GM21737 (cell line): ENCODE results near the gene ZBTB42.
"Not testable (repeated sequence)": the region's sequence is repeated elsewhere in the genome, so short reads cannot be mapped to it uniquely, and the experiment has no call there.

Experiments
- ATAC-seq: cut with Tn5 transposase; IDR thresholded peaks from one replicate; pipeline ENCODE4 v1.9.1; 2021; ENCODE audit warnings: mild to moderate bottlenecking, moderate library complexity; ENCODE audit not compliant: unreplicated experiment

The ZBTB42 gene

DNA sequence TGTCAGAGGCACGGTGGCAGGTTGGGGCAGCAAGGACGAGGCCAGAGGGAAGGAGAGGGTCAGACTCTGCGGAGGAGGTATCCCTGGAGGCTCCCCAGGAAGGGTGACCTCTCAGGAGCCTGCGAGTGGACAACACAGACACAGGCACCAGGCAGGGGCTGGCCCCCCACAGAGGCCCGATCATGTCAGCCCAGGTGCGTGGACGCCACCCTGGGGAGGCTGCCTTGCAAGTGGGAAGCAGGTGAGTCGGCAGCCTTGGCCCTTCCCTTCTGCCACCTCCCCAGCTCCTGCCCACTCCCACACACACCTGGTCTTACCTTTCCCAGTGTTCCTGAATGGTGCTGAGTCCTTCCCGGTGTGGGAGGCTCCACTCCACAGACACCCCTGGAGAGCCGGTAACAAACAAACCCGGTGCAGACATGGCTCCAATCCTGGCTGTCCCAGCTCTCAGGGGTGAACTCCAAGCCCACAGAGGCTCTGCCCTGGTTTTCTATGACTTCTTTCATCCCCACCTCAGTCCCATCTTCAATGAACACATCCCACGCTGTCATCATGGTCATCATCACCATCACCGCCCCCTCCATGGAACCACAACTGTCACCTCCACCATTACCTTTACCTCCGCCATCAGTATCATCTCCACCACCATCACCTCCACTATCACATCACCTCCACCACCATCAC, 5.2 kb downstream of the ZBTB42 start:
- no peak for ATAC-seq

DNA sequence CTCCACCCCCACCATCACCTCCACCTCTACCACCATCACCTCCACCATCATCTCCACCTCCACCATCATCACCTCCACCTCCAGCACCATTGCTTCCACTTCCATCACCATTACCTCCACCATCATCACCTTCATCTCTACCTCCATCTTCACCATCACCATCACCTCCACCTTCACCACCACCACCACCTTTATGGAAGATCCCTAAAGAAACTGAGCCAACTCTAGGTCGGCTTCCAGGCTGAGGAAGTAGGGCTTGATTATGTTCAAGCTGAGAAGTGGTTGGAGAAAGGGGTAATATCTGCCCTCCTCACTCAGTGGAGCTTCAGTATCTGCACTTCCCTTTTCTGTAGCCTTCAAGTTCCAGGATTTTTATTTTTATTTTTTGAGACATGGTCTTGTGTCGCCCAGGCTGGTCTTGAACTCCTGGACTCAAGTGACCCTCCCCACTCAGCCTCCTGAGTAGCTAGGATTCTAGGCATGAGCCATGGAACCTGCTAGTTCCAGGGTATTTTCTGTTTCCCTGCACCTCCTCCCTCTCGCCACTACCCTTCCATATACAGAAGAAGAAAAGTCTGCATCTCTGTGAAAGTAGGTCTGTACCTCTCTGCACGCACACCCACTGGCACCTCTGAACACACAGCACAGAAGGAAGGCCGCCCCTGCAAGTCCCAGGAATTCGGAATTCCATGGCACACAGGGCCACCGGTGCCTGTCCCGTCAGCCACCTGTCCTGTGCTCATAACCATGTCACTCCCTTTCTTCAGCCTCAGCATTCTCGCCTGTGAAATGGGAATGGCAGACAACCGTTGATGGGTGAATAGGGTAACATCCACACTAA, 5.9 kb downstream of the ZBTB42 start:
- no peak for ATAC-seq

GRCh38 chr14:104808456-104808855, 7.6 kb downstream of the ZBTB42 start:
- ATAC-seq: no peak

DNA sequence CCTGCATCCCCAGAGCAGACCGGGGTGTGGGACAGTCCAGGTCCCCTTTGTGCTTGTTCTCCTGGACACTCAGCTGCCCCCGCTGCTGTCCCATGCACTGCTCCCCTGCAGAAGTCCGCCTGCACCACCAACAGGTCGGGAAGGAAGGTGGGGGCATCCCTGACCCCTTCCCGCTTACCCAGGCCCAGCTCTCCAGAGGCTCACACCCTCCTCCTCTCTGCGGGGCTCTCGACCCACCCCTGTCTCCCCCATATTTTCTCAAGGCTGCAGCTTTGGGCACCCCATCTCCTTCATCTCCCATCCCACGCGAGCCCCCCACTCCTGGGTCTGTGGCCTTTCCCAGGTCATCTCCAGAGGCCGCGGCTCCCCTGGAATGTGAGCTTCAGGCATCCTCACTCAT, 9.4 kb downstream of the ZBTB42 start:
- ATAC-seq: no peak

- no peak for ATAC-seq
Observed at GRCh38 chr14:104813286-104813685, 12.4 kb downstream of the ZBTB42 start.

- ATAC-seq: not testable (repeated sequence)
Observed at GRCh38 chr14:104814701-104815100, 13.8 kb downstream of the ZBTB42 start.

GRCh38 chr14:104816616-104816884, 15.6 kb downstream of the ZBTB42 start:
- ATAC-seq: peak; percentile 7

DNA sequence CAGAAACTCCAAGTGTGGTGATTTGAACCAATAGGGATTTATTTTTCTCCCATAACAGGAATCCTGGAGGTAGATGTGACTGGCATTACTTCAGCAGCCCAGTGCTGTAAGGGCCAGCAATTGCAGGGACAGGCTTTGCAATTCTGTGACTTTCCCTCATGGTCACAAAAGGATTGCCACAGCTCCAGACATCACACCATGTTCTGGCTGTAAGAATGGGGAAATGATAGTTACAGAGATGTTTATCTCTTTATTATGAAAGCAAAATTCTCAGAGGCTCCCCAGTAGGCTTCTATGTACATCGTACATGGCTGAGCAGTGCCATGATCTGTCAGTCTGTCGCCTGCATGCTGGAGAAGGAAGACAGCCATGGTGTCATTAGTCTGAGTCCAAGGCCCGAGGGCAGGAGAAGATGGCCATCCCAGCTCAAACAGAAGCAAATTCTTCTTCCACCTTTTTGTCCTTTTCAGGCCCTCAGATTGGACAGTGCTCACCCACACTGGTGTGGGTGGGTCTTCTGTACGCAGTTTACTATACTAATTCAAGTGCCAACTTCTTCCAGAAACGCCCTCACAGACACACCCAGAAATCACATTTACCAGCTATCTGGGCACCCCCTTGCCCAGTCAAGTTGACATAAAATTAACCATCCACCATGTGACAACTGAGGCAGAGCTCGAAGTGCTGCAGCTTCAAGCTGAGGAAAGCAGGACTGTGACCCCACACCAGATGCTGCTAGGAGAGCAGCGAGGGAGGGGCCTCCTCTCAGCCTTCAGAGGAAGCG, 17.2 kb downstream of the ZBTB42 start:
- ATAC-seq: no peak

- ATAC-seq: no peak
Observed at GRCh38 chr14:104818714-104819161, 17.8 kb downstream of the ZBTB42 start.

GRCh38 chr14:104819361-104819781, 18.5 kb downstream of the ZBTB42 start:
- ATAC-seq: no peak

DNA sequence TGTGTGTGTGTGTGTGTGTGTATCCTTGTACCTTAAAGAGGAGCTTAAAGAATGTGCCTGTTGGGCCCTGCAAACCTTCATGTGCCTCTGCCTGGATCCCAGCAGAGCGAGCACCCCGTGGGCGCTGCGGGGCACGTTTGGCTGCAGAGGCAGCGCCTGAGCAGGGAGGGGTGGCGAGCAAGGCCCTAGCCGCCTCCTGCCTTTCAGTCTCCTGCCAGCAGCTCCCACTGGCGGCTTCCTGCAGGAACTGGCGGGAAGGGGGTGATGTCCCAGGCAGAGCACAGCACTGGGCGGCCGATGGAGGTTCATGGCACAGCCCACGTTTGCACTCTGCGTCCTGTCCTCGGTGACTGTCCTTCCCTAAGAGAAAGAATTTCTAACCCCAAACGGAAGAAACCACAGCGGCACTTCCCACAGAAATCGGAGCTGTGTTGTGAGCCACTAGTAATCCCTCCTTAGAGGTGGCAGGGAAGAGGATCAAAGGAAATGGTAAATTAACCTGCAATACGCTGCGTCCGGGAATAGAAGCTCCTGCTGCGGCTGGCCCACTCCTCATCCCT, 19.8 kb downstream of the ZBTB42 start:
- no peak for ATAC-seq

GRCh38 chr14:104821229-104821945, 20.5 kb downstream of the ZBTB42 start:
- ATAC-seq: no peak

- ATAC-seq: no peak
Observed at GRCh38 chr14:104821971-104822608, 21.2 kb downstream of the ZBTB42 start.

DNA sequence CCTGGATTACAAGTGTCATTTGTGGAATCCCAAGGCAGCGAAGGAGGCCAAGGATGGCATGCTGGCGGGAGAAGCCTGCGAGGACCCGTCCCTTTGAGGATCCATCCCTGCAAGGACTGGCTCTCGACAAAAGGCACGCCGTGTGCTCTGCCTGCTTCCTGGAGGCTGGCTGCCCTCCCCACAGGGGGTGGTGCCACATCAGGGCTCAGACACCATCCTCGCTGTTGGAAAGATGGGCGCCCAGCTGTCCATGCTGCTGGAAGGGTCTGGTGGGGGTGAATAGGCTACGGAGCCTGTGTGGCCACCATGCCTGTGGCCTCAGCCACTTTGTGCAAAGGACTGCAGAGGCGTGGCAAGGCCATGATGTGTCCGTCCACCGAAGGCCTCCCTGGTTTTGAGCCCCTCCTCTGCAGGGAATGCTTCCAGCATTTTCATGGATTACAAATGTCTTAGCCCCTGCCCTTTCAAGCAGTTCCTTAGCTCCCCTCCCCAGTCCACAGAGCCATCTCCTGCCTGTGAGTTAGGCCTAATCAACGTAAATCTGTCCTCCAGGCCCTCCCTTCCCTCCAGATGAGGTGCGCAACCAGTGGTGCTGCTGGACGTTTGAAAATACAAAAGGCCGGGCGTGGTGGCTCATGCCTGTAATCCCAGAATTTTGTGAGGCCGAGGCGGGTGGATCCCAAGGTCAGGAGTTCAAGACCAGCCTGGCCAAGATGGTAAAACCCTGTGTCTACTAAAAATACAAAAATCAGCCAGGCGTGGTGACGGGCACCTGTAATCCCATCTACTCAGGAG, 22.1 kb downstream of the ZBTB42 start:
- no peak for ATAC-seq

DNA sequence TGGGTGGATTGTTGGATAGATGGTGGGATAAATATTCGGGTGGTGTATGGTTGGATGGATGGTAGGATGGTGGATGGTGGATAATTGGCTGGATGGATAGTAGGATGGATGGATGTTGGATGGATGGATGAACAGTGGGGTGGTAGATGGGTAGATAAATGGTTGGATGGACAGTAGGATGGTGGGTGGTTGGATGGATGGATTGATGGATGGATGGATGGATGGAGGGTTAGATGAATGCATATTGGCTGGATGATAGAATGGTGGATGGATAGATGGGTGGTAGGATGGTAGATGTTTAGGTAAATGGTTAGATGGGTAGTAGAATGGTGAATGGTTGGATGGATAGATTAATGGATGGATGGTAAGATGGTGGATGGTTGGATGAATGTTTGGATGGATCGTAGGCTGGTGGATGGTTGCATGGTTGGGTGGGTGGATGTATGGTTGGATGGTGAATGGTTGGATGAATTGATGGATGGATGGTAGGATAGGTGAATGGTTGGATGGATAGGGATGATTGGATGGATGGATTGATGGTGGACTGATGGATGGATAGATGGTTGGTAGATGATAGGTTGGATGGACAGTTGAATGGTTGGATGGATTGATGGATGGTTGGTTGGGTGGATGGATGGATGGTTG, 23.6 kb downstream of the ZBTB42 start:
- ATAC-seq: no peak

DNA sequence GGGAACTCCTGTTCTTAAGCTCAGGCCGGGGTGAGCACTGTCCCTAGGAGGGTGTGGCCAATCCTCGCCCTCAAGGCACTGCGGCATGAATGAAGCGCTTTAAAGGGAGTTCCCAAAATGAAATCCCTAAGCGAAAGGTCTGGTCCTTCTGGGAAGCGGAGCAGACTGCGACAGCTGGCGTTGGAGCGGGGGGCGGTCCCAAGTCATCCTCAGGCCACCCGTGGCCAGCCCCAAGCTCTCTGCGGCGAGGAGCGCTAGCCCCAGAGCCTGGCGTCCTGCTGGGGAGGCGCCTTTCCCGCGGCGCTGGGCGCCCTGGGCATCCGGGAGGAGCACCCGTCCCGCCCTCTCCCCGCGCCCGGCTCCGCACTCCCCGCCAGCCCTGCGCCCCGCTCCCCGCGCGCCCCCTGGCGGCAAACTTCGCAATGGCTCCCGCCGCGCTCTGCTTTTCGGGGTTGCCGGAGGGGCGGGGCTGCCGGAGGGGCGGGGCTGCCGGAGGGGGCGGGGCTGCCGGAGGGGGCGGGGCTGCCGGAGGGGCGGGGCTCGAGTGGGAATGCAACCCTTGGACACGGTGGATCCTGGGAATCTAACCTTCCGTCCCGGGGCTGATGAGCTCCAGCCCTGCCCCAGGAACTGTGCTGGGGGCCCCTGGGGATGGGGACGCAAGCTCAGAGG, 25.4 kb downstream of the ZBTB42 start:
- peak; percentile 83 for ATAC-seq

GRCh38 chr14:104826861-104827176, 25.9 kb downstream of the ZBTB42 start:
- no peak for ATAC-seq

DNA sequence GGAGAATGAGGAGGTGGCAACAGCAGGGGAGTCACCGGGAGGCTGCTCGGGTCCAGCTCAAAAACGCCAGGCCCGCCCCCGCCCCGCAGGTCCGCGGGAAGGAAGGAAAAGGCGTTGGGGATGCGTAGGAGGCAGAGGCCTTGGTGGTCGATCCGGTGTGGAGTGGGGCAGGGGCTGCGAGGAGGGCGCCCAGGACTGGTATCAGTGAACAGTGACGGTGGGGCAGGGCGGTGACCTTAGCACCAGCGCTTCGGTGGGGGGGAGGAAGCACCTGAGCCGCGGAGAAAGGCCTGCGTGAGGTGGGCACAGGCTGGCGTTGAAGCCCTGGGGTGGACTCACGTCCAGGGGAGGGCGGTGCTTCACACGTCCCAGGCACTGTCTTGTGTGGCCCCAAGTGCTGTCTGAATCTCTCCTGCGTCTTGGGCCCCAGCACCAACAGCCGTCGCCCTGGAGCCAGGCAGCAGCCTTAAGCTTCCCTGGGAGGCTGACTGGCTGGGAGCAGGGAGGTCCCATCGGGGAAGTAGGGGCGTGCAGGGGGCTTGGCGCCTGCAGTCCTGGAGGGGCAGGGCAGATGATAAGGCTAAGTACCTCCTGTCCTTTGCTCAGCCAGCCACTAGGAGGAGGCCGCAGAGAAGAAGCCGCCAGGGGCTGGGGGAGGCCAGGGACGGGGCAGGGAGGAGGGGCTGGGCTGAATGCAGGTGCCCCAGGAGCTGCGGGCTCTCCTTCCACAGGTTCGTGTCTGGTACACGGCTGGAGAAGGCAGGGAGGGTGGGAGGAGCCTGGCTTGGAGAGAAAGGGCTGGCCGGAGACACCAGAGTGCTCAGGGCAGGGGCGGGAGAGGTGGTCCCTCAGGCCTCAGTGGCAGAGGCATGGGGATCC, 26.5 kb downstream of the ZBTB42 start:
- no peak for ATAC-seq
